Measurements from ENCODE around the gene CACNA2D2. TPM values are rescaled to one million over a fixed set of nuclear protein-coding genes. Genes with fewer than 3 reads are reported as not detected.

Gene CACNA2D2
- total RNA-seq, 1 experiment from 2014 or later: 22.0 TPM

DNA sequence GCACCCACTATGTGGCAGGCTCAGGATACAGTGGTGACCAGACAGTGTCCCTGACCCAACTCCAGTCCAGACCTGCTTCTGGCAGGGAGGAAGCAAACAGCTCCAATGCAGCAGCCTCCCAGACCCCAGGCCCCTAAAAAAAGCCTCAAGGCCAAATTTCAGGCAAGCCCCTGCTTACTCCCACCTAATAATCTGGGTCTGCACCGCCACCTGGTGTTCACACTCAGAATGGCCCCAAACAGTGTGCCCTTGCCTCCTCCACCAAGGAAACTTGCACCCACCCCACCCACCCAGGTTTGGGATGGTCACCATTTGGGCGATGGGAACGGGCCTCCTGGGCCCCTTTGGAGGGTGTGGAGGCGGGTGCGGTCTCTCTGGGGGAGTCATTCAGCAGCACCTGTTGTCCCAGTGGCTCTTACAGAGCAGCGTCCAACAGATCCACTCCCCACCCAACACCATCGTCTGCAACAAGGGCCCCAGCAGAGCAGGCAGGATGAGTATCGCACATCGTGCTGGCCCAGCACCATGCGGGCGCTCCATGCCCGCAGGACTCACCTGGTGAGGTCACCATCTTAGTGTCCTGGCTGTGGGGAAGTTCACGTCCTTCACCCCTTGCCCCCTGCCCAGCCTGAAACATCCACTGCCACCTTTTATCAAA lies 46.8 kb upstream of the CACNA2D2 start:
- H3K9me3 Mint-ChIP-seq: no peaks in the 10 kb centered on the region
- H3K36me3 Mint-ChIP-seq: no peaks in the 10 kb centered on the region
- H3K27me3 Mint-ChIP-seq (ENCODE audit: low read depth): no peaks in the 10 kb centered on the region
- H3K27ac Mint-ChIP-seq: no peak overlapping the region
- H3K4me3 Mint-ChIP-seq: no peak overlapping the region
- ATAC-seq: peak; percentile 82
- ChIA-PET POLR2A (no interaction called here), CTCF (interaction anchor here (0.6 to 4.0 kb wide), 48 partner anchors 8 to 304 kb away, joined by 3 to 25 read pairs (median 4); partner anchors contain the start of genes C3orf18, CACNA2D2, CISH and CYB561D2)
- H3K4me1 Mint-ChIP-seq: peaks cover 11% of the 10 kb centered on the region
- DNase-seq (ENCODE audit: low spot score): peak; percentile 91
- TF ChIP-seq, protein P1, sequence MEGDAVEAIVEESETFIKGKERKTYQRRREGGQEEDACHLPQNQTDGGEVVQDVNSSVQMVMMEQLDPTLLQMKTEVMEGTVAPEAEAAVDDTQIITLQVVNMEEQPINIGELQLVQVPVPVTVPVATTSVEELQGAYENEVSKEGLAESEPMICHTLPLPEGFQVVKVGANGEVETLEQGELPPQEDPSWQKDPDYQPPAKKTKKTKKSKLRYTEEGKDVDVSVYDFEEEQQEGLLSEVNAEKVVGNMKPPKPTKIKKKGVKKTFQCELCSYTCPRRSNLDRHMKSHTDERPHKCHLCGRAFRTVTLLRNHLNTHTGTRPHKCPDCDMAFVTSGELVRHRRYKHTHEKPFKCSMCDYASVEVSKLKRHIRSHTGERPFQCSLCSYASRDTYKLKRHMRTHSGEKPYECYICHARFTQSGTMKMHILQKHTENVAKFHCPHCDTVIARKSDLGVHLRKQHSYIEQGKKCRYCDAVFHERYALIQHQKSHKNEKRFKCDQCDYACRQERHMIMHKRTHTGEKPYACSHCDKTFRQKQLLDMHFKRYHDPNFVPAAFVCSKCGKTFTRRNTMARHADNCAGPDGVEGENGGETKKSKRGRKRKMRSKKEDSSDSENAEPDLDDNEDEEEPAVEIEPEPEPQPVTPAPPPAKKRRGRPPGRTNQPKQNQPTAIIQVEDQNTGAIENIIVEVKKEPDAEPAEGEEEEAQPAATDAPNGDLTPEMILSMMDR (IDR thresholded peaks at IDR 0.05): peak; percentile 86
- no peak for TF ChIP-seq ZNF317 (CRISPR knock-in tag; IDR thresholded peaks at IDR 0.05; ENCODE audit: borderline replicate concordance, low read depth)

DNA sequence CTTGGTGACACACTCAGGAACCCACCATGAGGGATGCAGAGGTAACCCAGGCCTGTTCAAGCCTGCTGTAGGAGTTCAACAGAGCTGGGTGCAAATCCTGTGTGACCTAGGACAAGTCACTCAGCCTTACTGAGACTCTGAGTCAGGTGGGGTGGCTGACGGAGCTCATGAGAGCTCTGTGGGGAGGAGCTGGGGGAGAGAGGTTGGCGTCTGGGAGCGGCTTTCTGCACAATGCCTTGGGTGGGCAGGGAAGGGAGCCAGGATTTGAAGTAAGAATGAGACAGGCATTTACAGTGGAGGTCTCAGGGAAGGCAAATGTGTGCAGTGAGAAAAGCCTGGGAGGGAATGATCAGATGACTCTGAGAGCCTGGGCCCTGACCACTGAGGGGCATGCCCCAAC lies 45.8 kb upstream of the CACNA2D2 start:
- no peak for ATAC-seq
- CTCF ChIA-PET: interaction anchor here (0.7 to 4.0 kb wide), 24 partner anchors 10 to 303 kb away, joined by 3 to 25 read pairs (median 4); partner anchors contain the start of genes CACNA2D2, CISH, HEMK1 and MAPKAPK3
- 0 out of 2 replicates have a peak overlapping the region, but pooled peaks have one; percentile 24 for H3K27ac Mint-ChIP-seq

More for the DNA sequence above, 45.8 kb upstream of the CACNA2D2 start:
- H3K9me3 Mint-ChIP-seq: no peaks in the 10 kb centered on the region
- H3K27me3 Mint-ChIP-seq (ENCODE audit: low read depth): no peaks in the 10 kb centered on the region
- POLR2A ChIA-PET: no interaction called here
- no peak for TF ChIP-seq SOX15 (CRISPR knock-in tag; IDR thresholded peaks at IDR 0.05)
- TF ChIP-seq, protein P2, sequence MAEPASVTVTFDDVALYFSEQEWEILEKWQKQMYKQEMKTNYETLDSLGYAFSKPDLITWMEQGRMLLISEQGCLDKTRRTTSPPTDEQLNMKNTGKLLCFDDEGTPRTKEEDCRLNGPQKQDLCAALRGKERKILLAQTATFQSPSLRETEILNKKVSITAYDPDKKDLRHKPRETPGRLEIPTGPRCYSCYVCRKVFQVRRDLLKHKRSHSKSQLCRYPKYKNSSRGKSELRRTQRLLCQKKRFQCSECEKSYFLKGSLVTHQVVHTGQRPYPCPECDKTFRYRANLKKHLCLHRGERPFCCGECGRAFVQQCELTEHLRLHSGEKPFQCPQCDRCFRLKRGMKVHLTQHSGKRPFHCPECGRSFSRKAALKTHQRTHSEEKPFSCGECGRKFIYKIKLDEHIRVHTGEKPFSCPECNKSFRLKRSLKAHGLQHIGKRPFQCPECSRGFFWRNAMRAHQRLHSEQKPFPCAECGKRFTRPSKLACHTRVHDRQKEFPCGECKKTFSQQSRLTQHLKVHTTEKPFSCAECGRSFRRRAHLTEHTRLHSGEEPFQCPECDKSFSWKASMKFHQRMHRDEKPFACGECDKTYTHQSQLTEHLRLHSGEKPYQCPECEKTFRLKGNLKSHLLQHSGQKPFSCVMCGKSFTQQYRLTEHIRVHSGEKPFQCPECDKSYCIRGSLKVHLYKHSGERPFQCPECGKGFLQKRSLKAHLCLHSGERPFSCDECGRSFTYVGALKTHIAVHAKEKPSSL (CRISPR knock-in tag; conservative IDR thresholded peaks at IDR 0.05): no peak
- TF ChIP-seq, protein P3, sequence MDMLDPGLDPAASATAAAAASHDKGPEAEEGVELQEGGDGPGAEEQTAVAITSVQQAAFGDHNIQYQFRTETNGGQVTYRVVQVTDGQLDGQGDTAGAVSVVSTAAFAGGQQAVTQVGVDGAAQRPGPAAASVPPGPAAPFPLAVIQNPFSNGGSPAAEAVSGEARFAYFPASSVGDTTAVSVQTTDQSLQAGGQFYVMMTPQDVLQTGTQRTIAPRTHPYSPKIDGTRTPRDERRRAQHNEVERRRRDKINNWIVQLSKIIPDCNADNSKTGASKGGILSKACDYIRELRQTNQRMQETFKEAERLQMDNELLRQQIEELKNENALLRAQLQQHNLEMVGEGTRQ (CRISPR knock-in tag; IDR thresholded peaks at IDR 0.05): no peak
- TF ChIP-seq, protein P4, sequence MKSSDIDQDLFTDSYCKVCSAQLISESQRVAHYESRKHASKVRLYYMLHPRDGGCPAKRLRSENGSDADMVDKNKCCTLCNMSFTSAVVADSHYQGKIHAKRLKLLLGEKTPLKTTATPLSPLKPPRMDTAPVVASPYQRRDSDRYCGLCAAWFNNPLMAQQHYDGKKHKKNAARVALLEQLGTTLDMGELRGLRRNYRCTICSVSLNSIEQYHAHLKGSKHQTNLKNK (CRISPR knock-in tag; IDR thresholded peaks at IDR 0.05): no peak
- TF ChIP-seq ZNF232 (CRISPR knock-in tag; IDR thresholded peaks at IDR 0.05): no peak
- no peak for TF ChIP-seq CREB1 (CRISPR knock-in tag; IDR thresholded peaks at IDR 0.05)
- TF ChIP-seq EMX1 (CRISPR knock-in tag; IDR thresholded peaks at IDR 0.05): no peak
- TF ChIP-seq TP53 (CRISPR knock-in tag; IDR thresholded peaks at IDR 0.05): no peak
- TF ChIP-seq, protein P5, sequence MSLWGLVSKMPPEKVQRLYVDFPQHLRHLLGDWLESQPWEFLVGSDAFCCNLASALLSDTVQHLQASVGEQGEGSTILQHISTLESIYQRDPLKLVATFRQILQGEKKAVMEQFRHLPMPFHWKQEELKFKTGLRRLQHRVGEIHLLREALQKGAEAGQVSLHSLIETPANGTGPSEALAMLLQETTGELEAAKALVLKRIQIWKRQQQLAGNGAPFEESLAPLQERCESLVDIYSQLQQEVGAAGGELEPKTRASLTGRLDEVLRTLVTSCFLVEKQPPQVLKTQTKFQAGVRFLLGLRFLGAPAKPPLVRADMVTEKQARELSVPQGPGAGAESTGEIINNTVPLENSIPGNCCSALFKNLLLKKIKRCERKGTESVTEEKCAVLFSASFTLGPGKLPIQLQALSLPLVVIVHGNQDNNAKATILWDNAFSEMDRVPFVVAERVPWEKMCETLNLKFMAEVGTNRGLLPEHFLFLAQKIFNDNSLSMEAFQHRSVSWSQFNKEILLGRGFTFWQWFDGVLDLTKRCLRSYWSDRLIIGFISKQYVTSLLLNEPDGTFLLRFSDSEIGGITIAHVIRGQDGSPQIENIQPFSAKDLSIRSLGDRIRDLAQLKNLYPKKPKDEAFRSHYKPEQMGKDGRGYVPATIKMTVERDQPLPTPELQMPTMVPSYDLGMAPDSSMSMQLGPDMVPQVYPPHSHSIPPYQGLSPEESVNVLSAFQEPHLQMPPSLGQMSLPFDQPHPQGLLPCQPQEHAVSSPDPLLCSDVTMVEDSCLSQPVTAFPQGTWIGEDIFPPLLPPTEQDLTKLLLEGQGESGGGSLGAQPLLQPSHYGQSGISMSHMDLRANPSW (CRISPR knock-in tag; conservative IDR thresholded peaks at IDR 0.05; ENCODE audit: low read depth): no peak
- no peak for TF ChIP-seq ZNF396 (CRISPR knock-in tag; IDR thresholded peaks at IDR 0.05; ENCODE audit: borderline replicate concordance)
- TF ChIP-seq, protein P6, sequence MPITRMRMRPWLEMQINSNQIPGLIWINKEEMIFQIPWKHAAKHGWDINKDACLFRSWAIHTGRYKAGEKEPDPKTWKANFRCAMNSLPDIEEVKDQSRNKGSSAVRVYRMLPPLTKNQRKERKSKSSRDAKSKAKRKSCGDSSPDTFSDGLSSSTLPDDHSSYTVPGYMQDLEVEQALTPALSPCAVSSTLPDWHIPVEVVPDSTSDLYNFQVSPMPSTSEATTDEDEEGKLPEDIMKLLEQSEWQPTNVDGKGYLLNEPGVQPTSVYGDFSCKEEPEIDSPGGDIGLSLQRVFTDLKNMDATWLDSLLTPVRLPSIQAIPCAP (CRISPR knock-in tag; IDR thresholded peaks at IDR 0.05): no peak
- no peak for TF ChIP-seq NFATC4 (CRISPR knock-in tag; IDR thresholded peaks at IDR 0.05)
- TF ChIP-seq, protein P7, sequence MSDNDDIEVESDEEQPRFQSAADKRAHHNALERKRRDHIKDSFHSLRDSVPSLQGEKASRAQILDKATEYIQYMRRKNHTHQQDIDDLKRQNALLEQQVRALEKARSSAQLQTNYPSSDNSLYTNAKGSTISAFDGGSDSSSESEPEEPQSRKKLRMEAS (CRISPR knock-in tag; IDR thresholded peaks at IDR 0.05): no peak
- TF ChIP-seq FOXP1 (CRISPR knock-in tag; IDR thresholded peaks at IDR 0.05; ENCODE audit: borderline replicate concordance): no peak
- TF ChIP-seq, protein P8, sequence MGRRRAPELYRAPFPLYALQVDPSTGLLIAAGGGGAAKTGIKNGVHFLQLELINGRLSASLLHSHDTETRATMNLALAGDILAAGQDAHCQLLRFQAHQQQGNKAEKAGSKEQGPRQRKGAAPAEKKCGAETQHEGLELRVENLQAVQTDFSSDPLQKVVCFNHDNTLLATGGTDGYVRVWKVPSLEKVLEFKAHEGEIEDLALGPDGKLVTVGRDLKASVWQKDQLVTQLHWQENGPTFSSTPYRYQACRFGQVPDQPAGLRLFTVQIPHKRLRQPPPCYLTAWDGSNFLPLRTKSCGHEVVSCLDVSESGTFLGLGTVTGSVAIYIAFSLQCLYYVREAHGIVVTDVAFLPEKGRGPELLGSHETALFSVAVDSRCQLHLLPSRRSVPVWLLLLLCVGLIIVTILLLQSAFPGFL (CRISPR knock-in tag; IDR thresholded peaks at IDR 0.05; ENCODE audit: borderline replicate concordance): no peak
- TF ChIP-seq NR3C1 (CRISPR knock-in tag; conservative IDR thresholded peaks at IDR 0.05; ENCODE audit: low read depth): no peak
- no peak overlapping the region for H3K4me3 Mint-ChIP-seq
- DNase-seq (ENCODE audit: low spot score): no peak
- peaks cover 11% of the 10 kb centered on the region for H3K4me1 Mint-ChIP-seq
- H3K36me3 Mint-ChIP-seq: no peaks in the 10 kb centered on the region
